B cell (primary cell): Measurements from ENCODE around the gene NR5A1. TPM values are rescaled to one million over a fixed set of nuclear protein-coding genes. Genes with fewer than 3 reads are reported as not detected.

Experiments used
- ATAC-seq: fragments of 200-7000 bp; cut with Tn5 transposase; one replicate; pipeline ENCODE4 v1.10.0; 2021; ENCODE audit warnings: low read depth, mild to moderate bottlenecking, moderate number of reproducible peaks, moderate library complexity
- CTCF ChIA-PET: fragments of 350-600 bp; sonication (Branson Sonifier 250); formaldehyde crosslinking; loops from one replicate; lab custom pipeline; 2021; ENCODE audit warnings: antibody characterized with exemption, inconsistent platforms; lab: Charles Lee
- POLR2A ChIA-PET: fragments of 350-600 bp; sonication (Branson Sonifier 250); formaldehyde crosslinking; loops from one replicate; lab custom pipeline; 2021; ENCODE audit warnings: antibody characterized with exemption; lab: Charles Lee
- DNase-seq: peaks from one replicate; pipeline ENCODE4 v3.0.0; 2013
- H2AFZ ChIP-seq: 2 replicates; pipeline ENCODE4 v1.6.1; 2012; ENCODE audit warnings: mild to moderate bottlenecking, low read depth, low read length; ENCODE audit not compliant: insufficient read depth, poor library complexity, severe bottlenecking
- H3K27ac ChIP-seq, 2 donors: 1 replicate in 1 of 2; 2 replicates in 1 of 2; pipeline ENCODE4 v1.5.1; 2012 to 2013; ENCODE audit warnings: low read length in 2 of 2, mild to moderate bottlenecking in 2 of 2, moderate library complexity in 1 of 2
- H3K27me3 ChIP-seq, 4 experiments: fragments of 200-600 bp in 1 of 4; sonication (generic) in 1 of 4; replicated peaks in 1 of 4; 1 replicate in 2 of 4; 2 replicates in 2 of 4; pipeline versions ENCODE4 v1.6.1 to v1.7.0; 2013 to 2016; ENCODE audit warnings: low read length in 3 of 4, mild to moderate bottlenecking in 2 of 4, mixed read lengths in 1 of 4, moderate library complexity in 1 of 4; ENCODE audit not compliant: insufficient read depth in 4 of 4, control insufficient read depth in 3 of 4; ENCODE audit errors: control extremely low read depth in 1 of 4
- H3K36me3 ChIP-seq, 2 experiments: replicated peaks in 1 of 2; 1 replicate in 1 of 2; 2 replicates in 1 of 2; pipeline versions ENCODE4 v1.6.1 to v1.7.1; 2013; ENCODE audit warnings: low read length in 1 of 2; ENCODE audit not compliant: insufficient read depth in 2 of 2, control insufficient read depth in 1 of 2; ENCODE audit errors: control extremely low read depth in 1 of 2, extremely low read depth in 1 of 2
- H3K4me1 ChIP-seq, 2 donors: fragments of 200-600 bp in 1 of 2; sonication (generic) in 1 of 2; 1 replicate in 1 of 2; 2 replicates in 1 of 2; pipeline versions ENCODE4 v1.5.1 to v1.6.1; 2013 to 2017; ENCODE audit warnings: low read length in 2 of 2; ENCODE audit not compliant: control insufficient read depth in 2 of 2, insufficient read depth in 2 of 2
- H3K4me2 ChIP-seq: replicated peaks from 2 replicates; pipeline ENCODE3; 2012; ENCODE audit warnings: mild to moderate bottlenecking, low read depth, low read length; ENCODE audit not compliant: poor library complexity, severe bottlenecking
- H3K4me3 ChIP-seq, 5 experiments: fragments of 200-600 bp in 1 of 5; sonication (generic) in 1 of 5; 1 replicate in 3 of 5; 2 replicates in 2 of 5; pipeline versions ENCODE4 v1.5.1 to v1.7.0; 2011 to 2016; ENCODE audit warnings: low read length in 4 of 5, mild to moderate bottlenecking in 4 of 5, low read depth in 2 of 5, control low read depth in 1 of 5, moderate library complexity in 1 of 5; ENCODE audit not compliant: insufficient read depth in 1 of 5; ENCODE audit errors: control extremely low read depth in 1 of 5, extremely low read depth in 1 of 5
- H3K79me2 ChIP-seq: fragments of 200-600 bp; sonication (generic); one replicate; pipeline ENCODE4 v1.6.0; 2016; ENCODE audit warnings: low read length; ENCODE audit not compliant: control insufficient read depth, insufficient read depth
- H3K9ac ChIP-seq: fragments of 200-600 bp; sonication (generic); 2 replicates; pipeline ENCODE4 v1.6.1; 2017; ENCODE audit warnings: mild to moderate bottlenecking, low read length, moderate library complexity
- H3K9me3 ChIP-seq, 3 donors: one replicate each; pipeline versions ENCODE4 v1.6.1 to v1.7.1; 2013; ENCODE audit warnings: low read length in 2 of 3; ENCODE audit not compliant: control insufficient read depth in 2 of 3, insufficient read depth in 1 of 3; ENCODE audit errors: control extremely low read depth in 1 of 3
- H4K20me1 ChIP-seq: 2 replicates; pipeline ENCODE4 v1.6.0; 2012; ENCODE audit warnings: mild to moderate bottlenecking, low read length; ENCODE audit not compliant: insufficient read depth, control insufficient read depth, poor library complexity, severe bottlenecking
- H3K27ac Mint-ChIP-seq: one replicate; pipeline ENCODE4 v1.8.0; 2021; ENCODE audit warnings: mixed read lengths
- H3K27me3 Mint-ChIP-seq: one replicate; pipeline ENCODE4 v1.8.0; 2021; ENCODE audit warnings: mixed read lengths
- H3K4me1 Mint-ChIP-seq: one replicate; pipeline ENCODE4 v1.8.0; 2021; ENCODE audit warnings: mixed read lengths
- H3K4me3 Mint-ChIP-seq: one replicate; pipeline ENCODE4 v1.8.0; 2021; ENCODE audit warnings: mixed read lengths
- H3K9me3 Mint-ChIP-seq: one replicate; pipeline ENCODE4 v1.8.0; 2022; ENCODE audit warnings: mixed read lengths; ENCODE audit not compliant: insufficient read depth
- EZH2 ChIP-seq: IDR thresholded peaks from 2 replicates; pipeline ENCODE4 v1.6.1; 2012; ENCODE audit warnings: borderline replicate concordance, low read depth, mild to moderate bottlenecking, moderate library complexity, low read length; ENCODE audit not compliant: insufficient read depth, poor library complexity, severe bottlenecking
- WGBS: methylation state at CpG from one replicate; pipeline ENCODE4 v1.1.5; 2013; ENCODE audit warnings: missing lambda C conversion rate; ENCODE audit not compliant: insufficient coverage; 5-methylcytosine and 5-hydroxymethylcytosine counted together
- intact Hi-C: fragments of 100-400 bp; cut with micrococcal nuclease; formaldehyde crosslinking; loops from one replicate; pipeline ENCODE4 v1.10.0; 2022
- polyA plus RNA-seq: library from polyadenylated mRNA; depleted of rRNA; stranded (reverse); fragments of >200 nt; gene quantifications from 2 replicates; pipeline ENCODE4 v1.2.3, GENCODE V29; 2012
- total RNA-seq, 2 donors: library from RNA; stranded (reverse); fragments of 120-200 nt in 1 of 2; gene quantifications; 1 replicate in 1 of 2; 2 replicates in 1 of 2; pipeline versions ENCODE4 v1.2.3 to v1.2.4, GENCODE V29; 2013 to 2022
- TF ChIP-seq, protein P1 (sequence below): fragments of 200-600 bp; IDR thresholded peaks from one replicate; pipeline ENCODE4 v1.8.0; 2022; ENCODE audit warnings: antibody characterized with exemption, mild to moderate bottlenecking

Gene NR5A1
- total and polyA plus RNA-seq, 2 donors (not counting 1 experiment from before 2014, with no cell fraction given): not detected

DNA sequence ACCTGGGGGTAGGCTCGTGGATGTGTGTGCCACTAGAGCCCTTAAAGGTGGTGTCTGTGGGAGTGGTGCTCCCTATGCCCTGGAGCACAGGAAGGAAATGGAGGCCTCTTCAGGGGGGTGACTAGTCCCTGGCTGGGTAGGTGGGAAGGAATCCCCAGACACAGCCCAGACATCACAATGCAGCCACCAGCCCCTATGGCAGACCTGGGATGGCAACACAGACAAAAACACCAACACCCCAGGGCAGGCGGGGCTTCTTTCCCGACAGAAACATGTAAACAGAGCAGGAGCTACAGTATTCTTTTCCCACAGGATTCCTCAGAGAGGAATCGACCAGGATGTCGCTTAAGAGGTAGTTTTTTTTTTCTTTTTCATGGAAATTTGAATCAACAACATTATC lies 10.4 kb upstream of the NR5A1 start:
- Histone ChIP-seq H3K36me3 (peaks cover 0 to 3% of the 10 kb centered on the region in 2 experiments), H3K27me3 (no peaks in the 10 kb centered on the region), H3K4me3 (no peak overlapping the region), H3K9me3 (no peaks in the 10 kb centered on the region), H4K20me1 (no peaks in the 10 kb centered on the region), H3K4me2 (no peak overlapping the region), H3K27ac (no peak overlapping the region), H2AFZ (no peak overlapping the region), H3K4me1 (no peaks in the 10 kb centered on the region), H3K9ac (no peak overlapping the region), H3K79me2 (no peaks in the 10 kb centered on the region)
- Mint-ChIP-seq H3K4me1 (no peaks in the 10 kb centered on the region), H3K27me3 (peaks cover 4% of the 10 kb centered on the region), H3K9me3 (no peaks in the 10 kb centered on the region), H3K27ac (no peak overlapping the region), H3K4me3 (no peak overlapping the region)
- TF ChIP-seq, protein P1, sequence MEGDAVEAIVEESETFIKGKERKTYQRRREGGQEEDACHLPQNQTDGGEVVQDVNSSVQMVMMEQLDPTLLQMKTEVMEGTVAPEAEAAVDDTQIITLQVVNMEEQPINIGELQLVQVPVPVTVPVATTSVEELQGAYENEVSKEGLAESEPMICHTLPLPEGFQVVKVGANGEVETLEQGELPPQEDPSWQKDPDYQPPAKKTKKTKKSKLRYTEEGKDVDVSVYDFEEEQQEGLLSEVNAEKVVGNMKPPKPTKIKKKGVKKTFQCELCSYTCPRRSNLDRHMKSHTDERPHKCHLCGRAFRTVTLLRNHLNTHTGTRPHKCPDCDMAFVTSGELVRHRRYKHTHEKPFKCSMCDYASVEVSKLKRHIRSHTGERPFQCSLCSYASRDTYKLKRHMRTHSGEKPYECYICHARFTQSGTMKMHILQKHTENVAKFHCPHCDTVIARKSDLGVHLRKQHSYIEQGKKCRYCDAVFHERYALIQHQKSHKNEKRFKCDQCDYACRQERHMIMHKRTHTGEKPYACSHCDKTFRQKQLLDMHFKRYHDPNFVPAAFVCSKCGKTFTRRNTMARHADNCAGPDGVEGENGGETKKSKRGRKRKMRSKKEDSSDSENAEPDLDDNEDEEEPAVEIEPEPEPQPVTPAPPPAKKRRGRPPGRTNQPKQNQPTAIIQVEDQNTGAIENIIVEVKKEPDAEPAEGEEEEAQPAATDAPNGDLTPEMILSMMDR: no peak
- no peak for TF ChIP-seq EZH2
- intact Hi-C loops: no loop called here
- ATAC-seq (no peak), DNase-seq (no peak)
- ChIA-PET POLR2A (no interaction called here), CTCF (no interaction called here)
- WGBS: 100% methylated on average over 1 of the region's 5 CpGs

DNA sequence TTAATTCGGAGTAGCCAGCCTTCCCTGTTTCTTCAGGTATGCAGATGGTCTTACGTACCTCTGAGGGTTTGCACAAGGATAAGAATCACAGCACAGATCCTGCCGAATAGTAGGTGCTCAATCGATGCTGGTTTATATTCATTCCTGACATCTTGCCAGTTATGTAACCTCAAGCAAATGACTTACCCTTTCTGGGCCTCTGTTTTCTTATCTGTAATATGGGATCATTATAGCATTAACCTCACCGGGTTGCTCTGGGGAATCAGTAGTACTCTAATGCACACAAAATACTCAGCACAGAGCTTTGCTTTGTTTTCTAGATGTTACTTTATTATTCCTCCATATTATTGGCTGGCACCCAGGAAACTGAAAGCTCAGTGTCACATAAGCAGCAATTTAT lies 7.7 kb upstream of the NR5A1 start:
- Histone ChIP-seq H3K79me2 (no peaks in the 10 kb centered on the region), H3K4me2 (no peak overlapping the region), H3K4me3 (no peak overlapping the region), H3K27ac (no peak overlapping the region), H3K9ac (no peak overlapping the region), H3K36me3 (no peaks in the 10 kb centered on the region), H4K20me1 (no peaks in the 10 kb centered on the region), H3K9me3 (no peaks in the 10 kb centered on the region), H3K27me3 (no peaks in the 10 kb centered on the region), H3K4me1 (no peaks in the 10 kb centered on the region), H2AFZ (no peak overlapping the region)
- WGBS: 100% methylated on average over 2 of the region's 5 CpGs
- no peak for ATAC-seq
- DNase-seq: no peak
- CTCF ChIA-PET: interaction anchor here (0.6 kb wide), 1 partner anchor 8 kb away, joined by 3 read pairs; no protein-coding TSS in a partner anchor
- no peaks in the 10 kb centered on the region for H3K9me3 Mint-ChIP-seq
- TF ChIP-seq, protein P1: no peak
- TF ChIP-seq EZH2: no peak
- H3K27ac Mint-ChIP-seq: no peak overlapping the region
- intact Hi-C loops: no loop called here
- H3K4me1 Mint-ChIP-seq: no peaks in the 10 kb centered on the region
- H3K4me3 Mint-ChIP-seq: no peak overlapping the region
- H3K27me3 Mint-ChIP-seq: peaks cover 19% of the 10 kb centered on the region
- POLR2A ChIA-PET: no interaction called here
